GM18951 (cell line): Measurements from ENCODE around the gene KNOP1.

Experiments used
- POLR2A ChIP-seq: IDR thresholded peaks from 4 replicates; pipeline ENCODE4 v1.6.1; 2011; ENCODE audit warnings: mild to moderate bottlenecking; ENCODE audit not compliant: insufficient read length, insufficient read depth; ENCODE audit errors: extremely low read depth
- in situ Hi-C: fragments of 300-500 bp; cut with MboI; formaldehyde crosslinking; loops from one replicate; pipeline ENCODE4 v1.12.0; 2022; ENCODE audit warnings: low sequenced_read_pairs, mixed read lengths, inconsistent platforms; ENCODE audit not compliant: unreplicated experiment

KNOP1 gene

DNA sequence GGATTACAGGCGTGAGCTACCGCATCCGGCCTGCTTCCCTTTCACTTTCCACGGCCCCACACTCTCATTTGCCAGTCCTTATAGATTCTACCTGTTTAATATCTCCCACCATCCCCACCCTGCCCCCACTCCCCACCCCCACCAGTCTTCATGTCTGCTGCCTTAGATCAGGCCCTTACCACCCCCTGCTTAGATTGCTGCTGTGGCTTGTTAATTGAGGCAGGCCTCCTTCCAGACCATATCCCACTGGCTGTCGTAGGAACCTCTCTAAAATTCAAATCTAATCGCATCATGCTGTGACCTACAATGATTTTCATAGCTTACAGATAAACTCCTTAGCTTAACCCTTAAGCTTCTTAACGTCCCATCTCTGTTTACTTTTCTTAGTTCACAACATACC, 5.0 kb upstream of the KNOP1 start:
- no peak for TF ChIP-seq POLR2A

GRCh38 chr16:19722269-19722952, 4.4 kb upstream of the KNOP1 start:
- no peak for TF ChIP-seq POLR2A
- in situ Hi-C loops = loop anchor here (25.0 kb wide), 1 partner anchor 165 kb away; the partner anchor contains the start of gene GPRC5B

More for the DNA sequence above, 5.0 kb upstream of the KNOP1 start:
- in situ Hi-C loops = loop anchor here (25.0 kb wide), 1 partner anchor 164 kb away; the partner anchor contains the start of gene GPRC5B

- TF ChIP-seq POLR2A = no peak
- in situ Hi-C loops = loop anchor here (25.0 kb wide), 1 partner anchor 169 kb away; the partner anchor contains the start of gene GPRC5B
Observed at GRCh38 chr16:19718624-19718965, 568 bp upstream of the KNOP1 start.

GRCh38 chr16:19717314-19717713, 713 bp downstream of the KNOP1 start:
- no peak for TF ChIP-seq POLR2A
- in situ Hi-C loops = loop anchor here (25.0 kb wide), 1 partner anchor 170 kb away; the partner anchor contains the start of gene GPRC5B

GRCh38 chr16:19716728-19717127, 1.3 kb downstream of the KNOP1 start:
- in situ Hi-C loops = loop anchor here (25.0 kb wide), 1 partner anchor 171 kb away; the partner anchor contains the start of gene GPRC5B

DNA sequence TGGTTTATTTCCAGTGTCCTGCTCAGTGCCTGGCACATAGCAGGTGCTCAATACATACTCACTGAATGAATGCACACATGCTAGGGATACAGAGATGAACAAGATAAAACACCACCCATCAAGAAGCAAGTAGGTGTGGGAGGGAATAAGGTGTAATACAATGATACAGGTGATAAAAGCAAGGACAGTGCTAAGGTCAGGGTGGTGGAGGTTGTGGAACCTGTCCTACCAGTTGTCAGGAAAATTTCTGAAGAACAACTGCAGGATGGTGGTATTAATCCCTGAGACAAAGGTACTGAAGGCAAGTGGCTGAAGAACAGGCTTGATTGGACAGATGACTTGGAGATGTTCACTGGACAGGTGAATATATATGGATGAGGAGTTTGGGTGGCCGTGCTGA, 1.8 kb downstream of the KNOP1 start:
- in situ Hi-C loops = loop anchor here (25.0 kb wide), 1 partner anchor 171 kb away; the partner anchor contains the start of gene GPRC5B
- no peak for TF ChIP-seq POLR2A

GRCh38 chr16:19715566-19715965, 2.5 kb downstream of the KNOP1 start:
- in situ Hi-C loops = loop anchor here (25.0 kb wide), 1 partner anchor 172 kb away; the partner anchor contains the start of gene GPRC5B
- TF ChIP-seq POLR2A = no peak

- TF ChIP-seq POLR2A = no peak
- in situ Hi-C loops = loop anchor here (25.0 kb wide), 1 partner anchor 174 kb away; the partner anchor contains the start of gene GPRC5B
Observed at GRCh38 chr16:19713697-19714096, 4.3 kb downstream of the KNOP1 start.

GRCh38 chr16:19712418-19713058, 5.5 kb downstream of the KNOP1 start:
- in situ Hi-C loops = loop anchor here (25.0 kb wide), 1 partner anchor 175 kb away; the partner anchor contains the start of gene GPRC5B
- TF ChIP-seq POLR2A = no peak

DNA sequence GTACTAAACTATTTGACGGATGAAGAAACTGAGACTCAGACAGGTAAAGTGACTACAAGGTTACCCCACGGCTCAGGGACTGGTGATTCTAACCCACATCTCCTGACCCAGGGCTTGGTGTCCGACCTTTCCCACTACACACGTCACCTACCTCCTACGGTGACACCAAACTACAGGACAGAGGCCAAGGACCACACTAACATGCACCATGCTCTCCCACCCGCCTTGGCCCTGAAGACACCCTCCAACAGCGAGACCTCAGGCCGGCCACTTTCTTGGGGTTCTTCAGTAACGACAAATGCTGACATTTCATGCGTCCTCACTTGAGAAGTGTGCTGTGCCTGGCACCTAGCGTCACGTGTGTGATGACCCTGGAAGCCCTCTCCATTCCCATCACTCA, 6.4 kb downstream of the KNOP1 start:
- no peak for TF ChIP-seq POLR2A
- in situ Hi-C loops = loop anchor here (25.0 kb wide), 1 partner anchor 176 kb away; the partner anchor contains the start of gene GPRC5B

- in situ Hi-C loops = loop anchor here (25.0 kb wide), 1 partner anchor 176 kb away; the partner anchor contains the start of gene GPRC5B
Observed at GRCh38 chr16:19710991-19711545, 7.0 kb downstream of the KNOP1 start.

DNA sequence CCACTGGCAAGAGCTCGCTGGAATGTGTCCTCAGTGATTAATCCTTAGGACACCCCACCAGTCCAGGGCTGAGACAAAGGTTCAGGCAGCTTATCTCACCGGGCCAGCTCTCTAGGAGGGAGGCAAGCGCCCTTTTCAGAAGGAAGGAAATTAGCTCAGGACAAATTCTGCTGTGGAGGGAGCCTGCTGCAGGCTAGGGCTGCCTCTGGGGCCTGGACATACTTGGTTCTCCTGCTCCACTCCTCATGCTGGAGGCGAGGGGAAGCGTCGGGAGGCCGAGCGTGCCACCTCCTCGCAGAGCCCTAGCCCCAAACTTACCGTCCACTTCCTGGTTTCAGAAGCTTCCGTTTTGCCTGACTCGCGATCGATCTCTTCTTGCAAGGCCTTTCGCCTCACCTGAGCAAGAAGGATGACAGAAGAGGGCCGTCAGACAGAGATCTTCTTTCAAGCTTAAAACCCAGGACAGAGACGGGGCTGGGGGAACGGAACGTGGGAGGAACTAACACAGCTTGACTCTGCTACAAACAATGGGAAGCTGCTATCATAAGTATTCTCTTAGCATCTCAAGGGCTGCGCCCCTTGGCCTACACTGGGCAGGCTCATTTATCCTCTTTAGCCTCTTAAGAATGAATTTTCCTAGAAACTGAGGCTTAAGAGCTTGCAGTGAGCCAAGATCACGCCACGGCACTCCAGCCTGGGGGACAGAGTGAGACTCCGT, 7.7 kb downstream of the KNOP1 start:
- in situ Hi-C loops = loop anchor here (25.0 kb wide), 1 partner anchor 177 kb away; the partner anchor contains the start of gene GPRC5B
- TF ChIP-seq POLR2A = no peak

More at GRCh38 chr16:19710991-19711545, 7.0 kb downstream of the KNOP1 start:
- no peak for TF ChIP-seq POLR2A
